ENCODE data around the gene JARID2.
A peak's percentile ranks its signal among the peaks of the same experiment; 100 is the strongest.

The JARID2 gene

DNA sequence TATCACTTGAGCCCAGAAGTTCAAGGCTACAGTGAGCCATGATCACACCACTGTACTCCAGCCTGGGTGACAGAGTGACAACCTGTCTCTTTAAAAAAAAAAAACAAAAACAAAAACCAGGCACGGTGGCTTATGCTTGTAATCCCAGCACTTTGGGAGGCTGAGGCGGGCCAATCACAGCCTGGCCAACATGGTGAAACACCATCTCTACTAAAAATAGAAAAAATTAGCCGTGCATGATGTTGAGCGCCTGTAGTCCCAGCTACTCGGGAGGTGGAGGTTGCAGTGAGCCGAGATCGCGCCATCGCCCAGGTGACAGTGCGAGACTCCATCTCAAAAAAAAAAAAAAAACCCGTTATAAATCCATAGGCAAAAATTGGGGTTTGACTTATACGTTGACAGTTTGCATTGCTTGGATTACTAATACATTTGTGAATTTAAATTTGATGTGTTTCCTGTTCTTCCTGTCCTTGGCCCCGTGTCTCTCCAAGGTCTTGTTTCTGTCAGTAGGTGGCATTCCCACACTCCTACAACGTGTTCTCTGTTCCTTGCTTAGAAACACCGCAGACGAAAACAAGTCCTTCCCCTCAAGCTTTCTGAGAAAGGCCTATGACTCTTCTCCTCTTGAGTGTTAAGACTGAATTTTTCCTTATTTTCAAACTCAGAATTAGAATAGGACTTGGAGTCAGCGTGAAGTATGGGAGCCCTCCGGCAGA, 269.9 kb downstream of the JARID2 start:
- H3K27me3 ChIP-seq (ENCODE audit: low read length) = no peaks in the 10 kb centered on the region
- H3K4me2 ChIP-seq (ENCODE audit: low read depth, low read length, poor library complexity, severe bottlenecking) = no peak overlapping the region
- no peaks in the 10 kb centered on the region for H3K9me2 ChIP-seq (replicated peaks; ENCODE audit: insufficient read depth, low read length)
- H2AFZ ChIP-seq (ENCODE audit: low read depth, low read length, severe bottlenecking) = no peak overlapping the region
- H3K9ac ChIP-seq (ENCODE audit: low read length) = no peak overlapping the region
- no peaks in the 10 kb centered on the region for H3K36me3 ChIP-seq (ENCODE audit: low read length)
- H4K20me1 ChIP-seq (ENCODE audit: low read depth, low read length) = no peaks in the 10 kb centered on the region
- TF ChIP-seq, protein P1, sequence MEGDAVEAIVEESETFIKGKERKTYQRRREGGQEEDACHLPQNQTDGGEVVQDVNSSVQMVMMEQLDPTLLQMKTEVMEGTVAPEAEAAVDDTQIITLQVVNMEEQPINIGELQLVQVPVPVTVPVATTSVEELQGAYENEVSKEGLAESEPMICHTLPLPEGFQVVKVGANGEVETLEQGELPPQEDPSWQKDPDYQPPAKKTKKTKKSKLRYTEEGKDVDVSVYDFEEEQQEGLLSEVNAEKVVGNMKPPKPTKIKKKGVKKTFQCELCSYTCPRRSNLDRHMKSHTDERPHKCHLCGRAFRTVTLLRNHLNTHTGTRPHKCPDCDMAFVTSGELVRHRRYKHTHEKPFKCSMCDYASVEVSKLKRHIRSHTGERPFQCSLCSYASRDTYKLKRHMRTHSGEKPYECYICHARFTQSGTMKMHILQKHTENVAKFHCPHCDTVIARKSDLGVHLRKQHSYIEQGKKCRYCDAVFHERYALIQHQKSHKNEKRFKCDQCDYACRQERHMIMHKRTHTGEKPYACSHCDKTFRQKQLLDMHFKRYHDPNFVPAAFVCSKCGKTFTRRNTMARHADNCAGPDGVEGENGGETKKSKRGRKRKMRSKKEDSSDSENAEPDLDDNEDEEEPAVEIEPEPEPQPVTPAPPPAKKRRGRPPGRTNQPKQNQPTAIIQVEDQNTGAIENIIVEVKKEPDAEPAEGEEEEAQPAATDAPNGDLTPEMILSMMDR (IDR thresholded peaks at IDR 0.05; ENCODE audit: insufficient read depth, low read length, poor library complexity, severe bottlenecking) = no peak
- no peak for TF ChIP-seq EZH2phosphoT487 (conservative IDR thresholded peaks at IDR 0.05; ENCODE audit: low read length)
- H3K27ac ChIP-seq (ENCODE audit: low read depth, low read length) = peak overlapping the region; percentile 1
- no peaks in the 10 kb centered on the region for H3K9me3 ChIP-seq (ENCODE audit: insufficient read depth, low read length)
- H3K79me2 ChIP-seq (ENCODE audit: insufficient read depth, low read length) = no peaks in the 10 kb centered on the region
- no peak overlapping the region for H3K4me3 ChIP-seq (ENCODE audit: insufficient read depth, low read length, poor library complexity, severe bottlenecking)
- no peaks in the 10 kb centered on the region for H3F3A ChIP-seq (ENCODE audit: insufficient read depth)

DNA sequence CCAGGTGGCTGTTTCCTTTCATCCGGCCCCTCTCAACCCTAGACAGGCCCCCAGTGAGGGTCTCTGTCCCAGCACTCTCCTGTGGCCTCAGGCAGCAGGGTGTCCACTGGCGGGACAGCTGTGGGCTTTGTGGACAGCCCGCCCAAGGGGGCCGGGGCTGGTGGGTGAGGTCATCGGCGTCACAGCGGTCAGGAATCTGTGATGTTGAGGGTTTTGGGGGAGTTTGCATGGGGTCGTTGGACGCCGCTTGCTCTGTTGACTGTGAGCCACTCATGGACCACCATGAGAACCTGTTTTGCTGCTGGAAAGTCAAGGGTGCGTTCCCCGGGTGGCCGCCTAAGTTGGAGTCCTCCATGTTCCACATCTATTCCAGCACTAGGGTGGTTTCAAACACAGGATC, 270.5 kb downstream of the JARID2 start:
- H2AFZ ChIP-seq (ENCODE audit: low read depth, low read length, severe bottlenecking) = no peak overlapping the region
- H3K4me3 ChIP-seq (ENCODE audit: insufficient read depth, low read length, poor library complexity, severe bottlenecking) = no peak overlapping the region
- no peaks in the 10 kb centered on the region for H3K79me2 ChIP-seq (ENCODE audit: insufficient read depth, low read length)
- H3K36me3 ChIP-seq (ENCODE audit: low read length) = peaks cover 4% of the 10 kb centered on the region; the same call in 1 of the 2 replicates
- H3K9me3 ChIP-seq (ENCODE audit: insufficient read depth, low read length) = no peaks in the 10 kb centered on the region
- no peaks in the 10 kb centered on the region for H4K20me1 ChIP-seq (ENCODE audit: low read depth, low read length)
- H3K27me3 ChIP-seq (ENCODE audit: low read length) = no peaks in the 10 kb centered on the region
- no peaks in the 10 kb centered on the region for H3K9me2 ChIP-seq (replicated peaks; ENCODE audit: insufficient read depth, low read length)
- H3K27ac ChIP-seq (ENCODE audit: low read depth, low read length) = no peak overlapping the region
- H3K9ac ChIP-seq (ENCODE audit: low read length) = no peak overlapping the region
- TF ChIP-seq, protein P1 (IDR thresholded peaks at IDR 0.05; ENCODE audit: insufficient read depth, low read length, poor library complexity, severe bottlenecking) = no peak
- no peak for TF ChIP-seq EZH2phosphoT487 (conservative IDR thresholded peaks at IDR 0.05; ENCODE audit: low read length)
- no peaks in the 10 kb centered on the region for H3F3A ChIP-seq (ENCODE audit: insufficient read depth)
- H3K4me2 ChIP-seq (ENCODE audit: low read depth, low read length, poor library complexity, severe bottlenecking) = no peak overlapping the region

DNA sequence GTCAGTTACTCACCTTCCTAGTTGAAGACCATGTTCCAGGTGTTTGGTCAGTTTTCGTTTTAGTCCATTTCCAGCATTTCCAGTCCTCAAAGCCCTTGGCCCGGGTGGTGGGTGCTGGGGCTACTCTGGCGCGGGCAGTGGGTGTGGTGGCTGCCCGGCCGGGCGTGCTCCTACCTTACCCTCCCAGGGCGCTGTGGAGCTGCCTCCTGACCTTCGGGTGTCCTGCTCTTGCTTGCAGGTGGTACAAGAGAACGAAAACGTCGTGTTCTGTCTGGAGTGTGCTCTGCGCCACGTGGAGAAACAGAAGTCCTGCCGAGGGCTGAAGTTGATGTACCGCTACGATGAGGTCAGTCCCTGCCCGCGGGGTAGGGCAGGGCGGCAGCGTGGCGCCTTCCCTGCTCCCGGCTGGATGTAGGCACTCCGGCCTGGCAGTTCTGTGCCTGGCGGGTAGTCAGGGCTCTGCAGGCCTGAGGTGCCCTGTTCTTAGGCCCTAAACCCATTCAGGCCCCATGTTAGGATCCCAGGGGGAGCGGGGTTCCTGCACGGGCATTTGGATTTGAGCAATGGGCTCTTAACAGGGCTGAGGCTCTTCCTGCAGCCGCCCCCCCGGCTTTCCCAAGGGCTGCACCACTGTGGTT, 271.2 kb downstream of the JARID2 start:
- no peak overlapping the region for H3K27ac ChIP-seq (ENCODE audit: low read depth, low read length)

More for the DNA sequence above, 271.2 kb downstream of the JARID2 start:
- Histone ChIP-seq H3K79me2 (ENCODE audit: insufficient read depth, low read length) (no peaks in the 10 kb centered on the region), H3K36me3 (ENCODE audit: low read length) (peaks cover 8% of the 10 kb centered on the region; the same call in 1 of the 2 replicates), H4K20me1 (ENCODE audit: low read depth, low read length) (no peaks in the 10 kb centered on the region), H3K9me3 (ENCODE audit: insufficient read depth, low read length) (no peaks in the 10 kb centered on the region), H2AFZ (ENCODE audit: low read depth, low read length, severe bottlenecking) (no peak overlapping the region), H3K4me2 (ENCODE audit: low read depth, low read length, poor library complexity, severe bottlenecking) (no peak overlapping the region), H3K4me3 (ENCODE audit: insufficient read depth, low read length, poor library complexity, severe bottlenecking) (no peak overlapping the region), H3K27me3 (ENCODE audit: low read length) (no peaks in the 10 kb centered on the region), H3K9ac (ENCODE audit: low read length) (no peak overlapping the region), H3K9me2 (replicated peaks; ENCODE audit: insufficient read depth, low read length) (no peaks in the 10 kb centered on the region), H3F3A (ENCODE audit: insufficient read depth) (no peaks in the 10 kb centered on the region)
- no peak for TF ChIP-seq EZH2phosphoT487 (conservative IDR thresholded peaks at IDR 0.05; ENCODE audit: low read length)
- TF ChIP-seq, protein P1 (IDR thresholded peaks at IDR 0.05; ENCODE audit: insufficient read depth, low read length, poor library complexity, severe bottlenecking) = no peak

Data from SU-DHL-6 (cell line).